Renal cortical epithelial cell (primary cell): ENCODE data around the gene PPP2R5E. TPM values are rescaled to one million over a fixed set of nuclear protein-coding genes. Genes with fewer than 3 reads are reported as not detected.
"Not testable (repeated sequence)": the region's sequence is repeated elsewhere in the genome, so short reads cannot be mapped to it uniquely, and the experiment has no call there.

Experiments
- DNase-seq: peaks from one replicate; pipeline ENCODE4 v3.0.0-alpha.2; 2011; ENCODE audit warnings: low read depth
- total RNA-seq: library from RNA; depleted of rRNA; stranded (reverse); fragments of >200 nt; gene quantifications from 2 replicates; pipeline ENCODE4 v1.2.3, GENCODE V29; 2014

Gene PPP2R5E
- total RNA-seq, 1 donor from 2014 or later, result 54.4 TPM

DNA sequence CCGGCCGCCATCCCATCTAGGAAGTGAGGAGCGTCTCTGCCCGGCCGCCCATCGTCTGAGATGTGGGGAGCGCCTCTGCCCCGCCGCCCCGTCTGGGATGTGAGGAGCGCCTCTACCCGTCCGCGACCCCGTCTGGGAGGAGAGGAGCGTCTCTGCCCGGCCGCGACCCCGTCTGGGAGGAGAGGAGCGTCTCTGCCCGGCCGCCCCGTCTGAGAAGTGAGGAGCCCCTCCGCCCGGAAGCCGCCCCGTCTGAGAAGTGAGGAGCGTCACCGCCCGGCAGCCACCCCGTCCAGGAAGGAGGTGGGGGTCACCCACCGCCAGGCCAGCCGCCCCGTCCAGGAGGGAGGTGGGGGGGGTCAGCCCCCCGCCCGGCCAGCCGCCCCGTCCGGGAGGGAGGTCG lies 20.7 kb downstream of the PPP2R5E start:
- DNase-seq, result not testable (repeated sequence)

DNA sequence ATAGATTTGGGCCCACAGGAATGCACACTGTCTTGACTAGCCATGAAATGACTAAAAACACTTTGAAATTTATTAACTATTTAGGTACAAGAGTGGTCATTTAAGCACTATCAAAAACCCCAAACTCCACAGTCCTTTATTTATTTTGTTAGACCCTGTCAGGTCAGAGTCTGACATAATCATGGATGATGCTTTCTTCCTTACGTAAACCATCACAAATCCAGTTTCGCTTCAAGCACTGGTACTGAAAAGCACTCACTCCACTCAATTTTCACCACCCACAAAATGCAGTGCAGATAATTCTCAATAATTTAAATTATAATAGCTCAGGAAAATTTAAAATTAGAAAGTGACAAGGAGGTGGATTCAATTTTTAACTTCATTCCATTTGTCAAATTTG lies 25.8 kb downstream of the PPP2R5E start:
- no peak for DNase-seq

DNA sequence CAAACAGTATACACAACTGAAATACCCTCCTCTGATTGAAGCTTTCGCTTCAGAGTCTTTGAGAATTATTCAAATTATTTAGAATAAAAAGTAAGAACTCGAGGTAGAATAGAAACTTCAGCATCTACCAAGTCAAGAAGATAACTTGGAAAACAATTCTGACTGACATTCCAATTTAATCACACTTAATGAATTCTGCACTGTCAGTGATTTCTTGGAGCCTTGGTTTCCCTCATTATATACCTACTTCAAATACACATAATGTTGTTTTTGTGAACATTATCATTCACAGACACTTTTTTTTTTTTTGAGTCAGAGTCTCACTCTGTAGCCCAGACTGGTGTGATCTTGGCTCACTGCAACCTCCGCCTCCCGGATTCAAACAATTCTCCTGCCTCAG lies 27.9 kb downstream of the PPP2R5E start:
- no peak for DNase-seq

DNA sequence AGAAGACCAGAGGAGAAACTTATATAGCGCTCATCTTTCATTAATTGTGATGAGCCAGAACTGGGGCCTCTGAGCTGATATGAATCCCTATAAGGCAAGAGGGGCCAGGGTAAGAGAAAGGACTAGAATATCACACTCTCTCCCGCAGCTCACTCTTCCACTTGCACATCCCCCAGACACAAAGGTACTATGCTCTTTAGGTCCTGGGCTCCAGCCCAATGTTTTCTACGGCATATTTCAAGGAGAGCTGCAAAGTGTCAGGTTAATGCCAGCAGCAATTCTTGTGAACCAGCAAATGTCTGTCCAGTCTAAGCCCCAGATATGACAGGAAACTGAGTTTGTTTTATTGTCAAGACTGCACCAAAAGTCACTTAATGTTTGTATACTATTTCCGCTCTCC lies 29.4 kb downstream of the PPP2R5E start:
- DNase-seq, result no peak

DNA sequence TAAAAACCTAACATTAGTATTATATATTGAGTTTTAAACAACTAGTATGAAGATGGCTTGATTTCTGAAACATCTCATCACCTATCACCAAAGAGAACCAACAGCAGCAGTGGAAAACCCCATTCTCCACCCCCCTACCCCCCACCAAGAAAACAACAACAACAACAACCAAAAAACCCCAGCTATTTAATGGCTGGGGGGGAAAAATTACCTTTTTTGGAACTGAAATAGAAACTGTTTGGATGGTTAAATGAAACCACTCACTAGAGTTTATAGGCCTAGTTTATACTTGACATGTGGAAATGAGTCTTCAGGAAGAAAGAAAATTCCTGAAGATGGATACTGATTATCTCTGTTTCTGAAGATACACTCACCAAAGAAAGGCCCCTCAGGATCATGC lies 30.3 kb downstream of the PPP2R5E start:
- DNase-seq, result no peak

DNA sequence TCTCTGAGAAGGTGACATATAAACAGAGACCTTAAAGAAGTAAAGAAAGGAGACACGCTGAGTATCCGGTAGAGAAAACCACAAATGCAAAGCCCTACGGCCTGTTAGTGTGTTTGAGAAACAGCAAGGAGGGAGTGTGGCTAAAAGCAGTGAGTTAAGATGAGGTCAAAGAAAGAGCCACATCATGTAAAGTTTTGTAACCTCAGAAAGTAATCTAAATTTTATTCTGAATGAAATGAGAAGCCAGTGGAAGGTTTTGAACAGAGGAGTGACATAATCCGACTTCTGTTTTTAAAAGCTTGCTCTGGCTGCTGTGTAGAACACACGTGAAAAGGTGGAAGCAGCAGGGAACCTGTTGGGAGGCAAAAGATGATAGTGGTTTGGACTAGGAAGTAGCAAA lies 32.6 kb downstream of the PPP2R5E start:
- DNase-seq, result peak; percentile 69

DNA sequence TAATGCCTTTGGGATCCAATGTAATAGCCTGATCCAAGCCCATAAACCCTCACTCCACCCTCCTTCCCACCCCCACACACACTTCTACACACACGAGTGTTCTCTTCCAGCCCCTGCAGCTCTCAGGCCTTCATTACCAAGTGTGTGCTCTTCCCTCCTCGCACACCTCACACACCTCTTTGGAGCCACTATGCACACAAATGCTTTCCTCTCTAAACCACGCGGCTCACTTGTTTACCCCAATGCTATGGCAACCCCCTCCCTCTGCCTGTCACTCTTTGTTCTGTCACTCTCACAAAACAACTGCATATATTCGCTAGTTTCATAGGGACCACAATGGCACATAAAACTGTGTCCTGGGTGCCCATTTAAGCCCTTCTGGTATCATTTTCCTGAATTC lies 35.1 kb downstream of the PPP2R5E start:
- no peak for DNase-seq

DNA sequence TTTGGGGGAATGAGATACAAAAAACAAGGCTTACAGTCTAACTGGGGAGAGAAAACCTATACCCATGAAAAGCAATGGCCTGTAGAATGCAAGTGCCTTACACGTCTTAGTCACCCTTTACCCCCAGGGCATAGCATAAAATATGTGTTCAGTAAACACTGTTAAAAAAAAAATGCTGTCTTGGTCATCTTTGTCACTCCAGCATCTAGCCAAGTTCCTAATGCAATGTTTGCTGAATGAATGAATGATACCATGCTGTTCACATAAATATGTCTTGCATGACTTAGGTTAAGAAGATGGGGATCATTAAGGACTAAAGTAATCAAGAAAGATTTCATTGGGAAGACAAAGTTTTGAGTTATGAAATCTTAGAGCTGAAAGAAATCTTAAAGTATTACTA lies 38.5 kb downstream of the PPP2R5E start:
- peak; percentile 31 for DNase-seq

DNA sequence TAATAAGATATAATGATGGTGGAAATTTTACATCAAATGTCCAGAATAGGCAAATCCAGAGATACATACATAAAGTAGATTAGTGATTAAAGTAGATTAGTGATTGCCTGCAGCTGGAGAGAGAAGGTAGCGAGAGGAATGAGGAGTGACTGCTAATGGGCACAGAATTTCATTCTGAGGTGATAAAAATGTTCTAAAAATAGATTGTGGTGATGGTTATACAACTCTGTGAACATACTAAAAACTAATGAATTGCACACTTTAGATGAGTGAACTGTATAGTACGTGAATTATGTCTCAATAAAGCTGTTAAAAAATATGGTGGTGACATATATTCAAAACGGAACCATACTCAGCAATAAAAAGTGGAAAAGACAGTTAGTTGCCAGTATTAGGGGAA lies 41.7 kb downstream of the PPP2R5E start:
- DNase-seq, result no peak

DNA sequence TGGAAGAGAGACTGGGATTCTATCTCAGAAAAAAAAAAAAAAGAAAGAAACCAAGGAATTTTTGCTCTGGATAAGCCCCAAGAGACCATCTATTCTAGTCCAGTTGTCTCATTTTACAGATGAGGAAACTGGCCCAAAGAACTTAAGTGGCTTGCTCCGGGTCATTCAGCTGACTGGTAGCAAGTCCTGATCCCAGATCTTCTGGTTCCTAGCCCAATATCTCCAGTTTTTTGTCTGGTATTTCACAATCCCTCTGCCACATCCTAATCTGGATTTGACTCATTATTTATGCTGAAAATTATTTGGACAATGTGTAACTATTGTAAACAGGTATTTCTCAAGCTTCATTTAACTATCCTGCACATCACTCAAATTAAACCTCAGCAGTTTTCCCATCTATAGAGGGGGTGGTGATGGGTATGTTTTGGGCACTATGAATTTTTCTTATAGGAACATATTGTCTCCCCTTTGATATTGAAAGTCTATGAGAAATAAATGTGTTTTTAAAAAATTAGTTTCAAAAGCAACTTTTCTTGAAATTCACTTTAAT lies 43.4 kb downstream of the PPP2R5E start:
- peak; percentile 21 for DNase-seq

DNA sequence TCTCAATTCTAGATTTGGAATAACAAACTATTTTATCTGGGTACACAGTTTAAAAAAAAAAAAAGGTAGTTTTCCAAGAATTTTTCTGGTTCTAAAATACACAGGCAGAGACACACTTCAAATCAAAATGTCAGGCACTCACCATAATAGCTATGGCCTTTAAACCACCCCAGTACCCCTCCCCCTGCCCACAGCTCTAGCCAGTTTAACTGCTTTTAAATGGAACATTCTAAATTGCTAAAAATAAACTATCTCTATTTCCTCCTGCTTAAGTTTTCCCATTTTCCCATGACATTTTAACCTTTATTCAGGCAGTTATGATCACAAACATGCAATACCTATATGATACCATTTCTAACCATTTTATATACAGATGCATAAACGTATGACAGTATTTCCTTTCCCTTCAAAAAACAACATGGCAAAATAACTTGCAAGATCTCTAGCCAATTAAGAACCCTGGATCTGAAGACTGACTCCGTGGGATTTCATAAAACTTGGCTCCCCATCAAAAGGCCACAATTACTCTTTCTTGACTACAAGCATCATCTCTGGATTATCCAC lies 46.3 kb downstream of the PPP2R5E start:
- no peak for DNase-seq

DNA sequence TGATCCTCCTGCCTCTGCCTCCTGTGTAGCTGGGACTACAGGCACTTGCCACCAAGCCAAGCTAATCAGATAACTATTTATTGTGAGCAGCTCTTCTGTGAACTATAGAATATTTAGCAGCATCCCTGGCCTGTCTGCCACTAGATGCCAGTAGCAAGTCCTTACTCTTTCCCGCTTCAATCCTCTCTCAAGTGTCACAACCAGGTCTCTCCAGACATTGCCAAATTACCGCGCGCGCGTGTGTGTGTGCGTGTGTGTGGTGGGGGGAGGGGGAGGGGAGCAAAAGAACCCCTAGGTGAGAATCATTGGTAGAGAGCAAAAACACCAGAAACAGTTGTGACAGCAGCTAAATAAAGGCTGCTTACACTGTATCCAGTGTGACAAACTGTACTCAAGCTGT lies 49.9 kb downstream of the PPP2R5E start:
- no peak for DNase-seq

DNA sequence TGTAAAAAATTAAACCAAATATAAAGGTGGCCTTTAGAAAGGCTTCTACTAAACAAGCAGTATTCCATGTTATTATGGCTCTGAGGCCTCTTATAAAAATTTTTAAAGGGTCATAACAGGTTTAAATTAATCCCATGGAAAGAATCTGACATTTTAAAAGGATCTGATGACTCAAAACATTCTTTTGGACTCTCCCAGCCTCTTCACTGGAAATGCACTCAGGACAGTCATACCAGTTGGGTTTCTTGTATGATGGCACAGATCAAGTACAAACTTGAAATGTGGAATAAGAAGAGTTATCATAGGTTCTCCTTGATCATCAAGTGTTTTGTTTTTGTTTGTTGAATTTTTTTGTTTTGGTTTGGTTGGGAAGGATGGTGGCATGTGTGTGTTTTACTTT lies 50.8 kb downstream of the PPP2R5E start:
- DNase-seq, result peak; percentile 45

DNA sequence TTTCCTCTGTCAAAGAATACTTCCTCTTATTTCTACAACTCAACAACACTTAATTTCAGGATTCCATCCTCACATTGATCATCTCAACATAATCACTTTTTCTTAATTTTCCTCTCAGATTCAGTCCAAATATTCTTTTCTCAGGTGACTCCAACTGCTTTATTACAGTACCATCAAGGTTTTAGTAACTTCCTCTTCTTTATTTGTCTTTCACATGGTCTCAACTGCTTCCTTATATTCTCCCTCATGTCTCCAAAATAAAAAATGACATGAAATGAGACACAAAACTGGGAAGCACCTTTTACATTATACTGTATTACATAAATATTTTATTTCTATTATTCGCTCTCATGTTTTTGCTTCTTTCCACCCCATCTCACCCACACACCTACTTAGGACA lies 55.5 kb downstream of the PPP2R5E start:
- DNase-seq, result no peak

DNA sequence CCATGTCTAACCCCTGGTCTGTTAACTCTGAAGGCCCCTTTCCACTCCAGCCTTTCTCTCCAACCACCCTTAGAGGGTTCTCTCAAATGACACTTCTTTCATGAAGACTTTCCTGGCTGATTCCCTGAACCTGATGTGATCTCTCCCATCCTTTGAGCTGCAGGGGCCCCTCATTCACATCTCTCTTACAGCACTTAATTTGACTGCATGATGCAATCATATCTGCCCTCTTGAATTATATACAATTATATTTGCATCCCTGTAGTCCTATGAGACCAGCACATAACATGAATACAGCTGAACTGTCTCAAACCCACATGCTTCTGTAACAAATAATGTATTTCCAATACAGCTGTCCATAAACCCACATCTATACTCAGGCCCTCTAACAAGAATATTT lies 56.4 kb downstream of the PPP2R5E start:
- DNase-seq, result no peak

DNA sequence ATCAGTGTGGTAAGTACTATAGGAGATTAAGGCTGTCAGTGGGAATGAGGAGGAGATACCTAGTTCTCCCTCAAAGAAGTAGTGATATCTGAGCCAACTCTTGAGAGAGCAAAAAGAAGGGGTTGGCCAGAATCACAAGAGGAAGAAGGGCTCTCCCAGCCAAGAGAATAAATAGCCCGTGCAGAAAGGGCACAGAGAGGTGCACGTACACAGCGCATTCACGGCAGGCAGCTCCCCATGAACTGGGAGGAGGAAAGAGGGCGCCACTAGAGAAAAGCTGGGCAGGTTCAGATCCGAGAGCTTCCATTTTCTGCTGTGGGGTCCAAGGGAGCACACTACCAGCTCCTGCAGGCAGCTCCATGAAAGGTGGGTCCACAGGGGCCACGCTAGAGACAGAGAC lies 59.9 kb downstream of the PPP2R5E start:
- DNase-seq, result no peak

DNA sequence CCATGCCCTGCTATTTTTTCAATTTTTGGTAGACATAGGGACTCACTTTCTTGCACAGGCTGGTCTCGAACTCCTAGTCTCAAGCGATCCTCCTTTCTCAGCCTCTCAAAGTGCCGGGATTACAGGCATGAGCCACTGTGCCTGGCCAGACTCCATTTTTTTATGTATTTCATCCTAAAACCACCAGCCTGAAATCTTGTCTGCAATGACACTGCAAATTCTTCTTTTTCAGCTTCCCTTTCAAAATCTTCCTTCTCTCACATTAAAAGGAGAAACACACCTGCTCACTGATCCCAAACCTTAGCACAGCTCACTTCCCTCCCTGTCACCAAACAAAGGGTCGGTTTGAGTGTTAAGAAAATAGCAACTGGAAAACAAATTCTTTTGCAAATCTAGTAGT lies 62.6 kb downstream of the PPP2R5E start:
- DNase-seq, result no peak

DNA sequence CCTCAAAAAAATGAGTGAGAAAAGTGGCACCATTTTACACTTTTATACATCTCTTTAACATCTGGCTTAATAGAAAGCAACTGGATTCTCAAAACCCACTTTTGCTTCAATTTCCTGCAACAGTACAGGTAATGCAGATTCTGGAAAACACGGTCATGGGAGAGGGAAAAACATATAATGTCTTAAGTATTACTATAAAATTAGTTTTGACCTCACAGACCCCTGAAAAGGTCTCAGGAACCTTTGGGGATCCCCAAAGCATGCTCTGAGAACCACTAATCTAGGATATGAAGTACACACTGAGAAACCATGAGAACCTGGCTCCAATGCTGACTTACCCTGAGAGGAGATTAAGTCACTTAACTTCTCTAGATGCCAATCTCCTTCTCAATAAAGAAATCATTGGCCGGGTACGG lies 64.7 kb downstream of the PPP2R5E start:
- no peak for DNase-seq

DNA sequence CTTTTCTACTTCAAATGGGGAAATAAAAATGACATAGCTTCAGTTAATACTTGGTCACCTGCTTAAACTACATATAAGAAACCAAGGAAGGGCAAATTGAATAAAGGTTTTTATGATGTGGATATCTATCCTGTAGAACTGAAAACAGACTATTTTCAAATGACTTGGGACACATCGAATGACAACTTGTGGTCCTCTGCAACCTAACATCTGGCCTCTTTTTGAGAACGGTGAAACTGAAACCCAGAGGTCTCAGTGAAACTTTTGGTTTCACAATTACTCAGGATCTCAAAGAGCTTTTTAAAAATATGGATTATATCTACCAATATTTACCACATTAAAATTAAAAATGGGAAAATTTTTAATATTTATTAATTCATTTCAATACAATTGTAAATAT lies 65.2 kb downstream of the PPP2R5E start:
- DNase-seq, result no peak

DNA sequence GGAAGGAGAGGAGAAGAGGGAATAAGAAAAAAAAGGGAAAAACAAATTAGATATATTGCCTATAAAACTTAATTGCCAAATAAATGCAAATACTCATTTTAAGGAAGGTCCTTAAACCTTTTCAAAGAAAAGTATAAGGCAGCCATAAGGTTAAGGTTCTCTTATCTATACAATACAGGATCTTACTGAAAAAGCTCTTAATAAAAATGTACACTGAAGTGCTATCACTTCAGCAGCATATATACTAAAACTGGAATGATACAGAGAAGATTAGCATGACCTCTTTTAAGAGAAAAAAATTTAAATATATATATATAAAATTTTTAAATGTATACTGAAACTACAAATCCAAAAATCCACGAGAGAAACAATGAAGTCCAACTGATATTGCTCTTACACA lies 65.6 kb downstream of the PPP2R5E start:
- no peak for DNase-seq

DNA sequence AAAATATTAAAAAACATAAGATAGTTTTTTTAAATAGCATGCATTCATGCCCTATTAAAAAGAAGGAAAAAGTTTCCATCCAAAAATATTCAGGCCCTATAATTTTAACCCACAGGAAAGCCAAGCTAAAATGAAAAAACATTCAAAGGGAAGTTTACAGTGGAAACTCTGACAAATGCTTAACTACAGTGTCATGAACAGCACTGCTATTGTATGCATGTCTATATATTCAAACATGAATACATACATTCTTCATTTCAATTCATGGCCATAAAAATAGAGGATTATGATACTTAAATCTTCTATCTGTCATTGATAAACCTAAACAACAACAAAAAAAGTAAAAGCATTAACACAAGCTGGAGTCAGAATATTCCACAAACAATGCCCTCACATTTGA lies 67.4 kb downstream of the PPP2R5E start:
- no peak for DNase-seq

DNA sequence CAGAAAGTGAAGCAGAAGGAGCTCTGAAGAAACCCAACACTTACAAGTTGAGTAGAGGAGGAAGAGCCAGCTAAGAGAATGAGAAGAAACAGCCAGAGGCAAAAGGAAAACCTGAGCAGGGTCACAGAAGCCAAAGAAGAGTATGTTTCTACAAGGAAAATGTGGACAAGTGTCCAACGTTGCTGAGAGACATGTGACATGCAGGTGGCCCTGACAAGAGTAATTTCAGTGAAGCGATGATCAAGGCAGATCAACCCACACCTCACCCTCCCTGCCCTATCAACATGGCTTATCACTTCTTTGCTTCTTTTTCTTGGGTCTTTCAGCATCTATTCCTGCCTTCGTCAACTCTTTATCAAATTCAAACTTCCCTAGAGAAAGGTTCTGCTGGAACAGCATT lies 68.3 kb downstream of the PPP2R5E start:
- no peak for DNase-seq

DNA sequence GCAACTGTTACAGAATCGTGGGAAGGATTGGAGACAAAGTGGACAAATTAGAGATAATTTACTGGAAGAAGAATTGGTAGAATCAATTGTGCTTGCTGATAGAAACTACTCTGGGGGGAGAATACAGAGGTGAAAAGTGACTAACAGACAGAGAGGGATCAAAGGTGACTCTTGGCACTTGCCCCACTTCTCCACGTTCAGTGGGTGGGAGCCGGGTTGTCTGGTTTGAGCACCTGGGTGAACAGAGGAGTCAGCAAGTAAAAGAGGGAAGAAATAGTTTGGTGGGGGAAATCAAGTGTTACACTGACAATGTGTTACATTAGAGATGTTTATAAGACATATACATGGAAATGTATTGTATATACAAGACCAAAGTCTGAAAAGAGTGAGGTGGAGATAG lies 69.1 kb downstream of the PPP2R5E start:
- no peak for DNase-seq

DNA sequence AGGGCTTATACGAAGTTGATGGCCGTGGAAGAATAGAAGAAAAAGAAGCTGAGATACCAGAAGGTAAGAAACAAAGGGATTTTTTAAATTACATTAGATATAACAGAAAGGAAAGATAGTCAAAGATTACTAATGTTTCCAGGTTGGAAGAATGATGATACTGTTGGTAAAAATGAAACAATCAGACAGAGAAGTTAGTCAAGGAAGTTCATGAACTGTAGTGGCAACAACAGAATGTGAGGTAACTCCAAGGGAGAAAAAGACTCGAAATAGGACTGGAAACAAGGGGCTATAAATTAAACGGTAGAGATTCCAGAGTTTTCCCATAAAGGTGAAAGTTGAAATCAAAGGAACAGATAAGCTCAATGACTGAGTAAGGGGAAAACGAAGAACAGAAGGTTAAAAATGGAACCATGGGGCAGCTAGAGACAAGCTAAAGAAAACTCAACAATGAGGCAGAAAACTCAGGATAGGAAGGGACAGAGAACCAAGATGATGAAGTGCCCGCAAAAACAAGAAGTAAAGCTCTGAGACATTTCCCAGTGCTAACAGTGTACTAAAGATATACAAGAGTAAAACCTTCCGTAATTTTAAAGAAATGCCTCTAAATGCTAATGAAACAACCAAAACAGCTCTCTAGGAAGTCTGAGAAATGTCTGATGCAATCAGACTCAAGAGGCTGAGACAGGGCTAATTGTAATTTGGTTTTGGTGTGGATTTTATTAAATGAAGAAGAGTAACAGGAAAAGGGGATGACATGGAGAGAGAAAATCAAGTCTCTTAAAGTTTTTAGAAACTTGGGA lies 70.0 kb downstream of the PPP2R5E start:
- no peak for DNase-seq
